ENCODE results near the gene WSCD1. TPM values are rescaled to one million over a fixed set of nuclear protein-coding genes. Genes with fewer than 3 reads are reported as not detected.

WSCD1 gene
- total and polyA plus RNA-seq, 2 donors (not counting 3 experiments of a cell fraction or from before 2014, with no cell fraction given) = 21.5 to 49.4 TPM

- Histone ChIP-seq H3K4me3 (replicated peaks in 1 of 3; ENCODE audit: insufficient read depth in 1 of 3, low read depth in 1 of 3, low read length in 3 of 3) (no peak overlapping the region), H3K27me3 (ENCODE audit: control insufficient read depth in 2 of 2, insufficient read depth in 2 of 2, low read length in 2 of 2) (peaks cover 0 to 3% of the 10 kb centered on the region in 2 experiments), H3K4me2 (ENCODE audit: insufficient read depth, low read length) (no peak overlapping the region), H3K9me1 (replicated peaks; ENCODE audit: control insufficient read depth, extremely low read depth, insufficient read depth, low read length) (no peaks in the 10 kb centered on the region), H3K9me3 (replicated peaks; ENCODE audit: control insufficient read depth, insufficient read depth, low read length) (no peaks in the 10 kb centered on the region), H3K4me1 (ENCODE audit: control insufficient read depth, extremely low read depth, insufficient read depth, low read length) (peaks cover 8% of the 10 kb centered on the region), H3K36me3 (ENCODE audit: control insufficient read depth in 2 of 2, extremely low read depth in 1 of 2, insufficient read depth in 2 of 2, low read length in 2 of 2) (no peaks in the 10 kb centered on the region), H3K9ac (replicated peaks; ENCODE audit: extremely low read depth, insufficient read depth, low read length) (no peak overlapping the region), H3K27ac (ENCODE audit: insufficient read depth, low read depth, low read length) (no peak overlapping the region), H2AFZ (ENCODE audit: low read depth, low read length) (no peak overlapping the region), H3K79me2 (ENCODE audit: control insufficient read depth, insufficient read depth, low read length) (no peaks in the 10 kb centered on the region), H4K20me1 (replicated peaks; ENCODE audit: control insufficient read depth, extremely low read depth, insufficient read depth, low read length) (no peaks in the 10 kb centered on the region)
- ChIA-PET POLR2A (no interaction called here), CTCF (no interaction called here)
- no peak for TF ChIP-seq JUN (IDR thresholded peaks at IDR 0.05; ENCODE audit: borderline replicate concordance, insufficient read depth, insufficient read length, low read depth)
- TF ChIP-seq POLR2A (IDR thresholded peaks at IDR 0.05; ENCODE audit: low read depth, low read length) = no peak
- FAIRE-seq = no peak
- no TSS peak for BruUV-seq (replicated peaks)
- dilution Hi-C loops (cut with MboI; ENCODE audit: extremely low pct_ligation_motif_present, low sequenced_read_pairs) (no loop called here), intact Hi-C loops (cut with micrococcal nuclease) (no loop called here)
- DNase-seq (ENCODE audit: low read depth, low spot score) = no peak
These were observed 45.6 kb upstream of the WSCD1 start for GRCh38 chr17:6024576-6024975.

DNA sequence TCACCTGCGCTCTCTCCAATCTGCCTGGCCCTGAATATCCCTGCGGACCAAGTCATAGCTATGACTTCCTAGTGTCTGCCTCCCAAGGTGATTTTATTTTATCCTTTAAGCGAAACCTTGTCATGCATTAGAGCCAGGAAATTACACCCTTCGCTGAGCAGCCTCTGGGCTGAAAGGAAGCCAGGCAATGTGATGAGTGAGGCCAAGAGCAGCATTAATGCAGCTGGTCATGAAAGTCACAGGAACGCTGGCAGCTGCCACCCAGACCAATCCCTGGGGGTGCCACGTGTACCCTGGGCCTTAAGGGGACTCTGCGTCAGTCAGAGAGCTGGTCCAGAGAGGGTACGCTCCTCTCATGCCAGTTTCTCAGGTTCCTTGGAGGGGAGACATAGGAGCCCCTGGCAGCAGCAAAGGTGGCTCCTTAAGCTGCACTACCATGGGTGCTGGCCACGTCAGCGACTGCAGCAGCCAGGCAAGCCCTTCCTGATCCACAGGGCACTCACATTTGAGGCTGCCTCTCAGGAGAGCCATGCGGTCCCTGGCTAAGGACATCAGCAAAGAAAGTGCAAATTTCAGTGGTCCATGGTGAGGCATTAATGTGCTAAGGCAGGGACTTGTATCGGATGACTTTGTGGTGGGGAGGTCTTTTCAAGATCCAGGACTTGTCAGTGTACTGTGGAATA, 42.7 kb upstream of the WSCD1 start:
- BruUV-seq (replicated peaks) = no TSS peak
- no peaks in the 10 kb centered on the region for H3K79me2 ChIP-seq (ENCODE audit: control insufficient read depth, insufficient read depth, low read length)
- no peak overlapping the region for H3K9ac ChIP-seq (replicated peaks; ENCODE audit: extremely low read depth, insufficient read depth, low read length)
- no peaks in the 10 kb centered on the region for H3K27me3 ChIP-seq (ENCODE audit: control insufficient read depth in 2 of 2, insufficient read depth in 2 of 2, low read length in 2 of 2)
- POLR2A ChIA-PET = no interaction called here
- FAIRE-seq (no peak), DNase-seq (ENCODE audit: low read depth, low spot score) (no peak)
- dilution Hi-C loops (cut with MboI; ENCODE audit: extremely low pct_ligation_motif_present, low sequenced_read_pairs) = no loop called here
- H4K20me1 ChIP-seq (replicated peaks; ENCODE audit: control insufficient read depth, extremely low read depth, insufficient read depth, low read length) = no peaks in the 10 kb centered on the region
- H3K27ac ChIP-seq (ENCODE audit: insufficient read depth, low read depth, low read length) = no peak overlapping the region
- intact Hi-C loops (cut with micrococcal nuclease) = no loop called here
- no peaks in the 10 kb centered on the region for H3K9me1 ChIP-seq (replicated peaks; ENCODE audit: control insufficient read depth, extremely low read depth, insufficient read depth, low read length)
- no peak overlapping the region for H3K4me3 ChIP-seq (replicated peaks in 1 of 3; ENCODE audit: insufficient read depth in 1 of 3, low read depth in 1 of 3, low read length in 3 of 3)
- H3K4me2 ChIP-seq (ENCODE audit: insufficient read depth, low read length) = no peak overlapping the region
- TF ChIP-seq POLR2AphosphoS5 (IDR thresholded peaks at IDR 0.05; ENCODE audit: insufficient read depth, low read depth, low read length) (no peak), FOS (IDR thresholded peaks at IDR 0.05; ENCODE audit: borderline replicate concordance, insufficient read depth, low read length) (no peak), JUN (IDR thresholded peaks at IDR 0.05; ENCODE audit: borderline replicate concordance, insufficient read depth, insufficient read length, low read depth) (no peak), EZH2 (IDR thresholded peaks at IDR 0.05; ENCODE audit: borderline replicate concordance, low read depth, low read length, severe bottlenecking) (no peak), MYC (IDR thresholded peaks at IDR 0.05; ENCODE audit: low read depth, low read length) (no peak), POLR2A (IDR thresholded peaks at IDR 0.05; ENCODE audit: low read depth, low read length) (no peak), CTCF (IDR thresholded peaks at IDR 0.05; ENCODE audit: extremely low read depth in 1 of 2, insufficient read depth in 1 of 2, low read depth in 1 of 2, low read length in 2 of 2) (no peak), GATA2 (IDR thresholded peaks at IDR 0.05; ENCODE audit: insufficient read depth, insufficient read length, low read depth, low read length) (no peak)
- H3K36me3 ChIP-seq (ENCODE audit: control insufficient read depth in 2 of 2, extremely low read depth in 1 of 2, insufficient read depth in 2 of 2, low read length in 2 of 2) = no peaks in the 10 kb centered on the region
- H3K4me1 ChIP-seq (ENCODE audit: control insufficient read depth, extremely low read depth, insufficient read depth, low read length) = peaks cover 8% of the 10 kb centered on the region
- CTCF ChIA-PET = no interaction called here
- no peak overlapping the region for H2AFZ ChIP-seq (ENCODE audit: low read depth, low read length)
- no peaks in the 10 kb centered on the region for H3K9me3 ChIP-seq (replicated peaks; ENCODE audit: control insufficient read depth, insufficient read depth, low read length)

Data from endothelial cell of umbilical vein (primary cell).